KG1 (cell line): Measurements from ENCODE around the gene CHI3L2.
A peak's percentile ranks its signal among the peaks of the same experiment; 100 is the strongest.

Experiments
- DNase-seq: peaks from one replicate; lab custom pipeline; 2025; lab: John Stamatoyannopoulos, UW

Gene CHI3L2

GRCh38 chr1:111220302-111220890, 7.1 kb upstream of the CHI3L2 start:
- no peak for DNase-seq

GRCh38 chr1:111221276-111221632, 6.3 kb upstream of the CHI3L2 start:
- DNase-seq, result no peak

GRCh38 chr1:111221633-111222291, 5.8 kb upstream of the CHI3L2 start:
- DNase-seq, result peak; percentile 63

- peak; percentile 46 for DNase-seq
Observed at GRCh38 chr1:111222308-111223125, 5.0 kb upstream of the CHI3L2 start.

- DNase-seq, result no peak
Observed at GRCh38 chr1:111223126-111223685, 4.3 kb upstream of the CHI3L2 start.

GRCh38 chr1:111225091-111225490, 2.4 kb upstream of the CHI3L2 start:
- DNase-seq, result no peak

- no peak for DNase-seq
Observed at GRCh38 chr1:111225717-111226400, 1.7 kb upstream of the CHI3L2 start.

- no peak for DNase-seq
Observed at GRCh38 chr1:111227851-111228747, 586 bp downstream of the CHI3L2 start.

GRCh38 chr1:111228748-111229126, 1.2 kb downstream of the CHI3L2 start:
- no peak for DNase-seq

- no peak for DNase-seq
Observed at GRCh38 chr1:111232134-111232533, 4.6 kb downstream of the CHI3L2 start.

- no peak for DNase-seq
Observed at GRCh38 chr1:111234258-111234657, 6.7 kb downstream of the CHI3L2 start.

GRCh38 chr1:111234866-111235265, 7.4 kb downstream of the CHI3L2 start:
- DNase-seq, result no peak

- DNase-seq, result no peak
Observed at GRCh38 chr1:111236379-111236778, 8.9 kb downstream of the CHI3L2 start.

GRCh38 chr1:111236806-111237205, 9.3 kb downstream of the CHI3L2 start:
- no peak for DNase-seq

- DNase-seq, result no peak
Observed at GRCh38 chr1:111238056-111238795, 10.7 kb downstream of the CHI3L2 start.

- no peak for DNase-seq
Observed at GRCh38 chr1:111241797-111242196, 14.3 kb downstream of the CHI3L2 start.

- DNase-seq, result no peak
Observed at GRCh38 chr1:111242805-111243523, 15.5 kb downstream of the CHI3L2 start.

GRCh38 chr1:111247125-111247838, 19.8 kb downstream of the CHI3L2 start:
- DNase-seq, result no peak

GRCh38 chr1:111249960-111250359, 22.4 kb downstream of the CHI3L2 start:
- no peak for DNase-seq
